Activated CD4-positive, alpha-beta T cell treated with anti-CD3 and anti-CD28 coated beads, Interleukin-2, amount 10 ng/mL, durations not matched to agents 7 days and 5 days (primary cell): ENCODE measurements around the gene TK2. TPM values are rescaled to one million over a fixed set of nuclear protein-coding genes. Genes with fewer than 3 reads are reported as not detected.
A peak's percentile ranks its signal among the peaks of the same experiment; 100 is the strongest.

Experiments
- CTCF ChIA-PET: fragments of 350-600 bp; sonication (Branson Sonifier 250); formaldehyde crosslinking; loops from one replicate; lab custom pipeline; 2021; ENCODE audit warnings: antibody characterized with exemption; lab: Charles Lee
- POLR2A ChIA-PET: fragments of 350-600 bp; sonication (Branson Sonifier 250); formaldehyde crosslinking; loops from one replicate; lab custom pipeline; 2021; ENCODE audit warnings: antibody characterized with exemption; lab: Charles Lee
- DNase-seq: peaks from one replicate; pipeline ENCODE4 v3.0.0-alpha.2; 2020
- H3K27ac Mint-ChIP-seq: one replicate; pipeline ENCODE4 v1.8.0; 2021; ENCODE audit warnings: mild to moderate bottlenecking, moderate library complexity, mixed read lengths
- H3K27me3 Mint-ChIP-seq: one replicate; pipeline ENCODE4 v1.8.0; 2021; ENCODE audit warnings: mixed read lengths
- H3K36me3 Mint-ChIP-seq: one replicate; pipeline ENCODE4 v1.8.0; 2021; ENCODE audit warnings: low read depth, mixed read lengths
- H3K4me1 Mint-ChIP-seq: one replicate; pipeline ENCODE4 v1.8.0; 2021; ENCODE audit warnings: mixed read lengths
- H3K4me3 Mint-ChIP-seq: one replicate; pipeline ENCODE4 v1.8.0; 2021; ENCODE audit warnings: mild to moderate bottlenecking, moderate library complexity, mixed read lengths
- H3K9me3 Mint-ChIP-seq: one replicate; pipeline ENCODE4 v1.8.0; 2021; ENCODE audit warnings: mixed read lengths
- total RNA-seq, 2 experiments: library from RNA; stranded (reverse); gene quantifications; one replicate each; pipeline ENCODE4 v1.2.3, GENCODE V29; 2021

Gene TK2
- total RNA-seq, 2 experiments from 2014 or later, result 7.4 to 9.3 TPM

DNA sequence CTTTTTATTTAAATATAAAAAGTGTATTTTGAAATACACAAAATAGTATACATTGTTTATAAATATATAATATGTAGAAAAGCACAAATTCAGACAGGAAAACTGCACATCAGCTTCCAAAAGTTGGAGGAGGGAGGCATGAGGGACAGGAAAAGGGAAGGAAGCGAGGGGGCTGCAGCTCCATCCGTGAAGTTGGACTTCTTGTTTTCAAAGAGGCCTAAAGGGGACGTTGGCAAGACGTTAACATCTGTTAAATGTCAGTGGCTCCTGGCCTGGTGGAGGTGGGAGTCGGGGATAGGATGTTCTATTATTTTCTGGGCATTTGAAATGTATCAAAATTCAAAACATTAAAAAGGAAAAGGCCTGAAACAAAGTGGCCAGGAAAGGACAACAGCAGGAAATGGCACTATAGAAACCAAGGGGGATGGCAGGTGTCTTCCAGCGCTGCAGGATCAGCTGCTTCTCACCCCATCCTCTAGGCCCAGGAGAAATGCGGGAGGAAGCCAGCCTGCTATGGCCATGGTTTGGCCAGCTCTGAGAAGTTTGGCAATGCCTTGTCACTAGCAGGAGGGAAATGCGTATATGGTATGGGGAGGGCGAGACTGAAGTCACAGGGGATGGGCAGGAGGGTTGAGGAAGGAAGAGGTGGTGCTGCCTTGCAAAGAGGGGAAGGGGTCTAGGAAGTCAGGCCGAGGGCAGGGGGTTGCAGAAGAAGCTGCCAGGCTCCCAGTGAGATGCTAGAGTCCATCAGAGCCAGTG, 35.7 kb upstream of the TK2 start:
- Mint-ChIP-seq H3K9me3 (no peaks in the 10 kb centered on the region), H3K27ac (peak overlapping the region; percentile 4), H3K36me3 (no peaks in the 10 kb centered on the region), H3K27me3 (peaks cover 4% of the 10 kb centered on the region), H3K4me3 (no peak overlapping the region), H3K4me1 (peaks cover 43% of the 10 kb centered on the region)
- ChIA-PET POLR2A (no interaction called here), CTCF (interaction anchor here (0.7 to 1.6 kb wide), 4 partner anchors 12 to 24 kb away, joined by 3 to 4 read pairs (median 4); no protein-coding TSS in a partner anchor)
- DNase-seq, result no peak

DNA sequence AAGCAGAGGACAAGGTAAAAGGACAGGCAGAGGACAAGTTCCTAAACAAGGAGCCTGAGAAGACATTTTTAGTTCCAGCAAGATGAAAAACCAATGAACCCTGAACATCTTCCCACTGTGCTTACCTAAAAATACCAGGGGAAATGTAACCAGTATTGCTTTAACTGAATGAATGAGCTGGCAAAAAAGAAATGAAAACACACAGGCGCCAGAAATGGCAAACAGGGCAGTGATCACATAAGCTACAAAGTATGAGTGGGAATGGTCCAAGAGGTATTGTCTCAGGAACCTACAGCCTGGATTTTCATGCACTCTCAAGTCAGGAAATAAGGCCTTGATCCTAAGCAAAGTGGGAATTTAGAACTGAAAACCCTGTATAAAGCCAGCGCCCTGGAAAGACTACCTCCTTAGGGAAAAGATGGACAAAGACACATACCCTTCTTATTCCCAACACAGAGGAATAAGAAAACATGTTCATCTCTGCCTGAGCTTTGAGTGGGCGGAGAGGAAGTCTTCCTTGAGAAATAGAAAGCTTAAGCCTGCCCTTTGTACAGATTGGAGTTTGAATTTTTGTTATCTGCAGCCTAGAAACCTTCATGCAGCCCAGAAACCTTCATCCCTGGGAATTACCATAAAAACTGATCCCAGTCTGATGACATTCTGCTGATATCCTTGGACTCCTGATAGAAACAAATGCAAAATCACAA, 31.5 kb upstream of the TK2 start:
- H3K36me3 Mint-ChIP-seq, result peaks cover 5% of the 10 kb centered on the region

DNA sequence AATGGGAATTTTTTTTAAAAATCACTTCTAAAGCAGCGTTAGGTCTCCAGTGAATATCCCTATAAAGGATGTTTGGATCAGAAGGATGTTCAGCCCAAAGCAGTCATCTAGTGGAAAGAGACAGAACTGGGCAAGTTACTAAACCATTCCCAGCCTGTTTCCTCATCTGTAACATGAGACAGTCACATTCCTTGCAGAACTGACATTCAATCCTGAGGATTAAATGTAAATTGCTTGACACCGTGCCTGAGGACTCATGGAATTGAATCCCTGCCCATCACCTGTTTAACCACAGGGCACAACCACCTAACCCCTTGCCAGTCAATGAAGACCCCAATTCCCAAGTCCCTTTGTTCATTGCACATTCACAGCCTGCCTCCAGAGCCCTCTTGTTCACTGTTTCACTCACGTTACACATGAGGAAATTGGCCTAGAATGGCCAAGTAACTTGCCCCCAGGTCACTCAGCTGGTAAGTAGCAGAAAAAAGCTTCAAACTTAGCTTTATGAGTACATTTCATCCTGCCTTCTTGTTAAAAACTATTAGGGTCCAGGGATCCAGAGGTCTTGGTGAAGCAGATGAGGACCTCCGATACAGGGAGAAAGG, 30.8 kb upstream of the TK2 start:
- Mint-ChIP-seq H3K4me1 (peaks cover 16% of the 10 kb centered on the region), H3K27me3 (peaks cover 40% of the 10 kb centered on the region), H3K36me3 (peaks cover 5% of the 10 kb centered on the region), H3K4me3 (no peak overlapping the region), H3K9me3 (no peaks in the 10 kb centered on the region), H3K27ac (no peak overlapping the region)
- CTCF ChIA-PET, result interaction anchor here (1.1 to 1.7 kb wide), 6 partner anchors 9 to 104 kb away, joined by 3 to 6 read pairs (median 4); partner anchors contain the start of gene CKLF
- no peak for DNase-seq
- POLR2A ChIA-PET, result no interaction called here

More for the DNA sequence above, 31.5 kb upstream of the TK2 start:
- POLR2A ChIA-PET, result no interaction called here
- CTCF ChIA-PET, result interaction anchor here (1.0 to 1.6 kb wide), 5 partner anchors 8 to 105 kb away, joined by 3 to 5 read pairs (median 4); no protein-coding TSS in a partner anchor
- no peaks in the 10 kb centered on the region for H3K9me3 Mint-ChIP-seq
- H3K27ac Mint-ChIP-seq, result no peak overlapping the region
- peaks cover 18% of the 10 kb centered on the region for H3K4me1 Mint-ChIP-seq
- H3K27me3 Mint-ChIP-seq, result peaks cover 40% of the 10 kb centered on the region
- DNase-seq, result no peak
- H3K4me3 Mint-ChIP-seq, result no peak overlapping the region

DNA sequence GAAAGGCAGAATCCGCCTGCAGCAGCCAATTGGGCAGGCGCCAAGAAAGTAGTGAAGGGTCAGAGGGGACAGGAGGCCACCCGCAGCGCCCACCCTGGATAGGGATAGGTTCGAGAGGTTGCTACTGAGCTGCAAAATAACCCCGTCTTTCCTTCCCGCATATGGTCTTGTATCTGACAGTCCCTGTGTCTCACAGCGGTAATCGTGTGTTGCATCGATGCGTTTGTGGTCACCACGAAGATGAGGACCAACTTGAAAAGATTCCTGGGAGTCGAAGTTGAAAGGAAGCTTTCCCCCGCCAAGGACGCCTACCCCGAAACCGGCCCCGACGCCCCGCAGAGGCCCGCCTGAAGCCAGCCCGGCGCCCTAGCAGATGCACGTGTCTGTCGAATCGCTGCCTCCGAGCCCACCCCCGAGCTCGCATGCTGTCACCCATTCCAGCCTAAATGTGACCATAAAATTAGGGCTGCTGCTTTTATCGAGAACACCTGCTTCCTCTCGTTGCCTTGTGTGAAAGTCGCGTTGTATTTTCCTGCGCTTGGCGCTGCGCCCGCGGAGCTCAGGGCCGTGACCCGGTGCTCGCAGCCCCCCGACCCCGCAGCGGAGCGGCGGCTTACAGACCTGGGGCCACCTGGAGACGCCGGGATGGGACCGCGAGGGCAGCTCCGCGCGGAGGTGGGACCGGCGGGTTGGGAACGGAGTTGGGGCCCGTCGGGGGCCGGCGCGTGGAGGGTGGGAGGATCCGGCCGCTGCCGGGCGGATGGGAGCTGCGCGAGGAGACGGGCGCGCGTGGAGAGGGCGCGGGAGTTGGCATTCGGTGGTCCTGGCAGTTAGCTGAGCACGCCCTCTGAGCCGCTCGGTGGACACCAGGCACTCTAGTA, 29.0 kb upstream of the TK2 start, which contains the start of gene CMTM2:
TSS of gene CMTM2 (plus strand) at position 813 of the 881 bp plus-strand sequence. CDS start 145 bp downstream, outside the sequence.
- Mint-ChIP-seq H3K27me3 (peaks cover 40% of the 10 kb centered on the region), H3K4me3 (peak within 1 kb of the TSS; percentile 16)
- CTCF ChIA-PET, result interaction anchor here (0.6 to 3.1 kb wide), 11 partner anchors 8 to 289 kb away, joined by 3 to 14 read pairs (median 5); partner anchors contain the start of gene CKLF

DNA sequence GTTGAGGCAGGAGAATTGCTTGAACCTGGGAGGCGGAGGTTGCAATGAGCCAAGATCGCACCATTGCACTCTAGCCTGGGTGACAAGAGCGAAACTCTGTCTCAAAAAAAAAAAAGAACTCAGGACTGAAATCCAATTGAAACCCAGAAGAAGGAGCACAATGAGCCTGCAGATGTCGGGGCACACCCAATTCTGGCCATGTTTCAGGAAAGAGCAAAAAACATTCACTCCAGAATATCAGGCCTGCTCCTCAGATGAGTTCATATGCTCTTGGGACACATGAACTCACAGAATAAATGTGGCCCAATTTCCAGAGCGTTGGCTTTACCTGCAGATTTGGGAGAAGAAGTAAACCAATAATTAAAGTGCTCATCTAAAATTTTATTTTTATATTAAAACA, 26.4 kb upstream of the TK2 start:
- Mint-ChIP-seq H3K27ac (no peak overlapping the region), H3K9me3 (no peaks in the 10 kb centered on the region), H3K27me3 (peaks cover 40% of the 10 kb centered on the region), H3K4me3 (no peak overlapping the region), H3K36me3 (peaks cover 5% of the 10 kb centered on the region), H3K4me1 (peaks cover 13% of the 10 kb centered on the region)
- no peak for DNase-seq
- ChIA-PET POLR2A (no interaction called here), CTCF (interaction anchor here (1.2 to 3.1 kb wide), 3 partner anchors 11 to 13 kb away, joined by 6 to 11 read pairs (median 7); no protein-coding TSS in a partner anchor)

More for the DNA sequence above, 29.0 kb upstream of the TK2 start, which contains the start of gene CMTM2:
- POLR2A ChIA-PET, result no interaction called here
- no peak for DNase-seq
- Mint-ChIP-seq H3K27ac (no peak within 1 kb of the TSS), H3K36me3 (peaks cover 5% of the 10 kb centered on the region), H3K9me3 (no peaks in the 10 kb centered on the region), H3K4me1 (peaks cover 13% of the 10 kb centered on the region)

DNA sequence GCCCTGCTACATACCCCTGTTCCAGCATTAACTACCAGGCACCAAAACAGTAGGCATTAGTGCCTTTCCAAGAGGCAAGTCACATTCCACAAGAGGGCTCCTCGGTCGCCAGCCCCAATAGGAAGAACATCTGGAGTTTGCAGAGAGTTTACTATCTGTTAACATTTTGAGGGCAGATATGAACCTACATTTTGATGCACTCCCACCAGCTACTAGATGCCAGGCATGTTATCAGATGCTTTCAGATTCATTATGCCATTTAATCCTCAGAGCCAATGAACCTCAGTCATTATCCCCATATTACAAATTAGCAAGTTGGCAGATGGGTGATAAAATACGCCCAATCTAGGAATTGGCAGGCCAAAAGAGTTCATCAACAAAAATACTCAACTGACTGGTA, 25.1 kb upstream of the TK2 start:
- no peak for DNase-seq
- Mint-ChIP-seq H3K9me3 (no peaks in the 10 kb centered on the region), H3K36me3 (peaks cover 5% of the 10 kb centered on the region), H3K4me3 (no peak overlapping the region), H3K27ac (no peak overlapping the region), H3K4me1 (peaks cover 15% of the 10 kb centered on the region), H3K27me3 (peaks cover 30% of the 10 kb centered on the region)
- POLR2A ChIA-PET, result no interaction called here
- CTCF ChIA-PET, result interaction anchor here (1.7 kb wide), 1 partner anchor 22 kb away, joined by 6 read pairs; the partner anchor contains the start of gene CKLF

DNA sequence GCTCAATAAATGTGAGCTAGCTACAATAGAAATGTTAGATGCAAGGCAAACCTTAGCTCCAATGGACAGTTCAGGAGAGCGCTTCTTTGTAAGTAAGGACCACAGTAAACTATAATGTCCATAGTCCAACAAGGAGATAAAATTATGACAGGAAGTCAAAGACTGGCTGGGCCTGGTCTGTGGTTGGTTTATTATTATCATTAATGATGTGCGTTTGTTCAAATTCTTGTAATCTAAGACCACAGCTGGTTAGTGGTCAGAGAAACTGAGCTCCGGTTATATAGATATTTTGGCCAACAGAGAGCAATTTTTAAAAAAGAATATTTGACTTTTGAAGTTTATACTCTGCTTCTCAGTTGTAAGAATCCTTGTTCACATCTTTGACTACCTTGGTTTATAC, 24.6 kb upstream of the TK2 start:
- no peaks in the 10 kb centered on the region for H3K9me3 Mint-ChIP-seq
- peaks cover 11% of the 10 kb centered on the region for H3K4me1 Mint-ChIP-seq
- H3K27ac Mint-ChIP-seq, result no peak overlapping the region
- H3K4me3 Mint-ChIP-seq, result no peak overlapping the region
- CTCF ChIA-PET, result interaction anchor here (1.7 kb wide), 1 partner anchor 22 kb away, joined by 6 read pairs; the partner anchor contains the start of gene CKLF
- peaks cover 25% of the 10 kb centered on the region for H3K27me3 Mint-ChIP-seq
- peaks cover 7% of the 10 kb centered on the region for H3K36me3 Mint-ChIP-seq
- DNase-seq, result no peak
- POLR2A ChIA-PET, result no interaction called here

DNA sequence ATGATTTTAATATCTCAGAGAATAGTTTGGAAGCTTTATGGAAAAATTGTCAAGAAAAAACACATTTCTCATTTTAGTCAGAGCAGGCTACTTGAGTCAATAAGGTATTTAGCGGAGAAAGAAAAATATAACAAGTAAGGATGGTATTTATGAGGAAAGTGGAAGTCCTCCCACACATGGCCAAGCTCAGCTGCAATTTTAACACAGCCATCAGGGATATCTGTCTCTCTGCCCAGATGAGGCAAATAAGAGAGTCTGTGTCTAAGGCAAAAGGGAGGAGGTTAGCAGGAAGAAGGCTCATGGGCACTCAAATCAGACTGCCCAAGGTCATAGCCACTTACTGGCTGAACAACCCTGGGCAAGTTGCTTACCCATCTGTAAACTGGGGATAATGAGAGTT, 24.2 kb upstream of the TK2 start:
- Mint-ChIP-seq H3K4me3 (no peak overlapping the region), H3K27ac (peak overlapping the region; percentile 2), H3K9me3 (no peaks in the 10 kb centered on the region), H3K27me3 (peaks cover 21% of the 10 kb centered on the region), H3K36me3 (peaks cover 8% of the 10 kb centered on the region), H3K4me1 (peaks cover 11% of the 10 kb centered on the region)
- no peak for DNase-seq
- CTCF ChIA-PET, result interaction anchor here (0.6 to 1.7 kb wide), 5 partner anchors 12 to 93 kb away, joined by 3 to 6 read pairs (median 4); partner anchors contain the start of gene CKLF
- POLR2A ChIA-PET, result interaction anchor here (0.6 kb wide), 1 partner anchor 70 kb away, joined by 7 read pairs; no protein-coding TSS in a partner anchor

DNA sequence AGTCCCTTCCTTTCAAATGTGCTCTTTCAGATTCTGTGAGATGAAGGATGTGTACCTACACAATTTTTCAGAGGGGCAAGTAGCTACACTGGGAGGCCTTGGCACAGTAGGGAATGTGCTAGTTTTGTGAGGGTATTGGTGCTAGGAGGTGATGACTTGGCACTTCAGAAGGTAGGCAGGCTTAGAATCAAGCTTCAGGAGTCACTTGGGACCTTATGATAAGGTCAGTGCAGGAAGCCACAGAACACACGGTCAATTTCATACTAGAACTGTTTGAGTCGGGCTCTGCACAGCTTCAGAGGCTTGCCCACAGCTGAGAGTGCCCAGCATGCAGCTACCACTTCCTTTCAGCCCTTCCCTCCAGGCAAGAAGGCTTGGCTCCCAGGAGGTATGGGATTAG, 22.4 kb upstream of the TK2 start:
- Mint-ChIP-seq H3K36me3 (peaks cover 10% of the 10 kb centered on the region), H3K27ac (peak overlapping the region; percentile 68), H3K4me1 (peaks cover 2% of the 10 kb centered on the region), H3K9me3 (no peaks in the 10 kb centered on the region), H3K27me3 (peaks cover 5% of the 10 kb centered on the region), H3K4me3 (no peak overlapping the region)
- ChIA-PET POLR2A (no interaction called here), CTCF (no interaction called here)
- DNase-seq, result no peak

DNA sequence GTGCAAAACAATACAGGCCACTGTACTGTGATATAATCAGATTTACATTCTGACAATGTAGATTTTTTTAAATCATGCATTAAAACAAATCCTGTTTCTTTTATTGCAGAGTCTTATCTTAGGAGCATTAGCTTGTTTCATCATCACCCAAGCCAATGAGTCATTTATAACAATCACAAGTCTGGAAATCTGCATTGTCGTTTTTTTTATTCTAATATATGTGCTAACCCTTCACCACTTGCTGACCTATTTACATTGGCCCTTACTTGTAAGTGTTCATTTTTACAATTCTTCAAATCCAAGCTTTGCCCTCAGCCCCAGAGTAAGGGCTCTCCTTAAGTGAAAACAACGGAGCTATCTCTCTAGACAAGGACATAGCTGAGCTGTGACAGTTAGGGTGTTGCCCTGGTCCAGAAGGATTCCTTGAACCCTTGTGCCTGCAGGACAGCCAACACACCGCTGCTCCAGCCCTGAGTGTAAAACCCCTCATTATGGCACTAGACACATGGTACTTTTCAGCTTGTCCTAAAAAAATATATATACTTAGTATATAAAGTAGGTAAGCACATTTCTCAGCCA, 20.0 kb upstream of the TK2 start:
- POLR2A ChIA-PET, result no interaction called here
- peaks cover 5% of the 10 kb centered on the region for H3K4me1 Mint-ChIP-seq
- CTCF ChIA-PET, result interaction anchor here (0.8 to 2.4 kb wide), 6 partner anchors 9 to 81 kb away, joined by 3 to 9 read pairs (median 4); partner anchors contain the start of genes CKLF and CMTM2
- no peak overlapping the region for H3K27ac Mint-ChIP-seq
- H3K9me3 Mint-ChIP-seq, result no peaks in the 10 kb centered on the region
- H3K4me3 Mint-ChIP-seq, result no peak overlapping the region
- no peaks in the 10 kb centered on the region for H3K27me3 Mint-ChIP-seq
- H3K36me3 Mint-ChIP-seq, result peaks cover 34% of the 10 kb centered on the region
- no peak for DNase-seq

DNA sequence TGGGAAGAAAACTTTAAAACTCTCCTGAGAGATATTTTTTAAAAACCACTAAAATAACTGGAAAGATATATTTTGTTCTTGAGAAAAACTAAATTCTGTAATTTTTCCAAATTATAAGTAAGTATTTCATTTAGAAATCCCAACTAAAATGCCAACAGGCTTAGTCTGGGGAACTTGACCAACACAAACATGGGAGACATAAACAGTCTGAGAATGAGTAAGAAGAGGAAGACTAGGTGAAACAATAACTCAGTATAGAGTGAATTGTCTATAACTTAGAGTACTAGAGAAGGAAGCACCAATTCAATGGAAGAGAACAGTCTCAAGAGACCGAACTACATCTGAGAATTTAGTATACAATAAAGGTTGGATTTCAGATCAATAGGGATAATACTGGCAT, 19.2 kb upstream of the TK2 start:
- peaks cover 37% of the 10 kb centered on the region for H3K36me3 Mint-ChIP-seq
- H3K4me3 Mint-ChIP-seq, result no peak overlapping the region
- no peaks in the 10 kb centered on the region for H3K27me3 Mint-ChIP-seq
- POLR2A ChIA-PET, result no interaction called here
- H3K27ac Mint-ChIP-seq, result no peak overlapping the region
- H3K9me3 Mint-ChIP-seq, result no peaks in the 10 kb centered on the region
- H3K4me1 Mint-ChIP-seq, result peaks cover 7% of the 10 kb centered on the region
- CTCF ChIA-PET, result interaction anchor here (2.4 kb wide), 1 partner anchor 17 kb away, joined by 9 read pairs; the partner anchor contains the start of gene CKLF
- DNase-seq, result no peak
